Measurements from ENCODE around the gene WDR47. TPM values are rescaled to one million over a fixed set of nuclear protein-coding genes. Genes with fewer than 3 reads are reported as not detected.
"Not testable (repeated sequence)": the region's sequence is repeated elsewhere in the genome, so short reads cannot be mapped to it uniquely, and the experiment has no call there.

Gene WDR47
- total RNA-seq, 1 donor from 2014 or later: 15.1 TPM

- DNase-seq; intact Hi-C loops (cut with DNase I); ATAC-seq (ENCODE audit: poor library complexity): not testable (repeated sequence)
These were observed 114.3 kb downstream of the WDR47 start for GRCh38 chr1:108927565-108927964.

- intact Hi-C loops (cut with DNase I): no loop called here
- DNase-seq: no peak
- ATAC-seq (ENCODE audit: poor library complexity): no peak
These were observed 116.0 kb downstream of the WDR47 start for GRCh38 chr1:108925920-108926319.

Other genes with a start within 250 kb of the WDR47 start
- gene AKNAD1, start 185.0 kb downstream of the WDR47 start, total RNA-seq: not detected
- gene GPSM2, start 165.1 kb downstream of the WDR47 start, total RNA-seq: 7.0 TPM
- 28.2 TPM for gene CLCC1, start 78.6 kb downstream of the WDR47 start, total RNA-seq
- 56.9 TPM for gene TAF13, start 33.9 kb upstream of the WDR47 start, total RNA-seq
- gene TMEM167B, start 48.7 kb upstream of the WDR47 start, total RNA-seq: 31.1 TPM
- gene ELAPOR1, start 72.0 kb upstream of the WDR47 start, total RNA-seq: 0.19 TPM
- gene SARS1, start 171.8 kb upstream of the WDR47 start, total RNA-seq: 92.8 TPM
- gene CELSR2, start 207.4 kb upstream of the WDR47 start, total RNA-seq: 6.3 TPM
- 0.73 TPM for gene PSRC1, start 241.0 kb upstream of the WDR47 start, total RNA-seq

Measured in Right ventricle myocardium superior (tissue), 1 donor.